ENCODE measurements around the gene TRAF2. TPM values are rescaled to one million over a fixed set of nuclear protein-coding genes. Genes with fewer than 3 reads are reported as not detected.

TRAF2 gene
- polyA plus RNA-seq, 3 donors = 1.6 to 6.1 (median 2.0) TPM

- H3K27ac ChIP-seq (ENCODE audit: low read depth in 1 of 2, low read length in 2 of 2) = no peak overlapping the region
- H3K4me3 ChIP-seq (replicated peaks in 1 of 3; ENCODE audit: low read depth in 2 of 3, low read length in 3 of 3) = no peak overlapping the region
- Mint-ChIP-seq H3K27me3 (ENCODE audit: low read depth in 3 of 3) (no peaks in the 10 kb centered on the region), H3K36me3 (peaks cover 9 to 18% of the 10 kb centered on the region in 2 donors), H3K4me1 (peaks cover 33% of the 10 kb centered on the region), H3K9me3 (no peaks in the 10 kb centered on the region), H3K27ac (peak overlapping the region in 3 of 7 donors; percentile 45 to 58 (median 45)), H3K4me3 (no peak overlapping the region)
- no CpG with 5 or more reads among the region's 2 CpGs for WGBS (ENCODE audit: insufficient coverage)
- no peaks in the 10 kb centered on the region for H3K9me3 ChIP-seq (replicated peaks in 1 of 2; ENCODE audit: control insufficient read depth in 1 of 2, insufficient read depth in 1 of 2, low read length in 2 of 2)
- no peak for TF ChIP-seq CTCF (IDR thresholded peaks at IDR 0.05)
- H3K36me3 ChIP-seq (replicated peaks in 1 of 2; ENCODE audit: control insufficient read depth in 1 of 2, insufficient read depth in 2 of 2, low read length in 2 of 2) = peaks cover 0 to 14% of the 10 kb centered on the region in 2 donors
- no peaks in the 10 kb centered on the region for H3K27me3 ChIP-seq (ENCODE audit: control insufficient read depth in 2 of 2, insufficient read depth in 2 of 2, low read length in 2 of 2)
- H4K20me1 ChIP-seq (ENCODE audit: insufficient read depth, low read length) = no peaks in the 10 kb centered on the region
- DNase-seq = no peak
- no peak overlapping the region for H3K4me2 ChIP-seq (replicated peaks; ENCODE audit: extremely low read depth, low read length, poor library complexity, severe bottlenecking)
- H3K79me2 ChIP-seq (ENCODE audit: insufficient read depth, low read length) = no peaks in the 10 kb centered on the region
- intact Hi-C loops (cut with micrococcal nuclease) = no loop called here
- H3K4me1 ChIP-seq (ENCODE audit: control insufficient read depth in 1 of 2, insufficient read depth in 2 of 2, low read length in 2 of 2) = peaks cover 15 to 21% of the 10 kb centered on the region in 2 donors
- H3K9ac ChIP-seq (ENCODE audit: insufficient read depth, low read length, poor library complexity, severe bottlenecking) = no peak overlapping the region
- H2AFZ ChIP-seq (ENCODE audit: insufficient read depth, low read depth, low read length, poor library complexity, severe bottlenecking) = no peak overlapping the region
Observed at GRCh38 chr9:136931611-136932130, 45.4 kb downstream of the TRAF2 start.

- Mint-ChIP-seq H3K9me3 (peaks cover 0 to 3% (median 0%) of the 10 kb centered on the region in 7 donors), H3K4me1 (peaks cover 30% of the 10 kb centered on the region), H3K27me3 (ENCODE audit: low read depth in 3 of 3) (no peaks in the 10 kb centered on the region), H3K36me3 (peaks cover 3 to 12% of the 10 kb centered on the region in 2 donors), H3K27ac (no peak overlapping the region), H3K4me3 (no peak overlapping the region)
- Histone ChIP-seq H4K20me1 (ENCODE audit: insufficient read depth, low read length) (peaks cover 3% of the 10 kb centered on the region), H3K27me3 (ENCODE audit: control insufficient read depth in 2 of 2, insufficient read depth in 2 of 2, low read length in 2 of 2) (no peaks in the 10 kb centered on the region), H3K9ac (ENCODE audit: insufficient read depth, low read length, poor library complexity, severe bottlenecking) (no peak overlapping the region), H2AFZ (ENCODE audit: insufficient read depth, low read depth, low read length, poor library complexity, severe bottlenecking) (no peak overlapping the region), H3K36me3 (replicated peaks in 1 of 2; ENCODE audit: control insufficient read depth in 1 of 2, insufficient read depth in 2 of 2, low read length in 2 of 2) (peaks cover 2 to 9% of the 10 kb centered on the region in 2 donors), H3K79me2 (ENCODE audit: insufficient read depth, low read length) (no peaks in the 10 kb centered on the region), H3K9me3 (replicated peaks in 1 of 2; ENCODE audit: control insufficient read depth in 1 of 2, insufficient read depth in 1 of 2, low read length in 2 of 2) (no peaks in the 10 kb centered on the region), H3K27ac (ENCODE audit: low read depth in 1 of 2, low read length in 2 of 2) (no peak overlapping the region), H3K4me2 (replicated peaks; ENCODE audit: extremely low read depth, low read length, poor library complexity, severe bottlenecking) (no peak overlapping the region), H3K4me1 (ENCODE audit: control insufficient read depth in 1 of 2, insufficient read depth in 2 of 2, low read length in 2 of 2) (peaks cover 15 to 16% of the 10 kb centered on the region in 2 donors), H3K4me3 (replicated peaks in 1 of 3; ENCODE audit: low read depth in 2 of 3, low read length in 3 of 3) (no peak overlapping the region)
- DNase-seq = no peak
- TF ChIP-seq CTCF (IDR thresholded peaks at IDR 0.05) = no peak
- WGBS (ENCODE audit: insufficient coverage) = 100% methylated on average over 2 of the region's 3 CpGs
- intact Hi-C loops (cut with micrococcal nuclease) = no loop called here
Observed at GRCh38 chr9:136934277-136934676, 48.0 kb downstream of the TRAF2 start.
